Ovary (tissue), 3 donors: ENCODE results near the gene C1QTNF6.

ENCODE experiments used
- EP300 ChIP-seq: sonication (generic); formaldehyde crosslinking; IDR thresholded peaks from one replicate; pipeline ENCODE4 v1.6.1; 2017; ENCODE audit warnings: antibody characterized with exemption
- POLR2A ChIP-seq: fragments of 450-650 bp; IDR thresholded peaks from one replicate; pipeline ENCODE4 v1.6.1; 2017; ENCODE audit warnings: antibody characterized with exemption, mild to moderate bottlenecking, moderate library complexity
- TF ChIP-seq, protein P1 (sequence below), 3 donors: fragments of 450-650 bp in 2 of 3; fragments of 200-600 bp in 1 of 3; IDR thresholded peaks; one replicate each; pipeline versions ENCODE4 v1.5.1 to v1.8.0; 2016 to 2022; ENCODE audit warnings: antibody characterized with exemption in 3 of 3, mild to moderate bottlenecking in 1 of 3
- donor health status: DM: no; HTN: no; CAD: no.

GRCh38 chr22:37226514-37226913 is 38.5 kb upstream of the C1QTNF6 start:
- TF ChIP-seq, protein P1, sequence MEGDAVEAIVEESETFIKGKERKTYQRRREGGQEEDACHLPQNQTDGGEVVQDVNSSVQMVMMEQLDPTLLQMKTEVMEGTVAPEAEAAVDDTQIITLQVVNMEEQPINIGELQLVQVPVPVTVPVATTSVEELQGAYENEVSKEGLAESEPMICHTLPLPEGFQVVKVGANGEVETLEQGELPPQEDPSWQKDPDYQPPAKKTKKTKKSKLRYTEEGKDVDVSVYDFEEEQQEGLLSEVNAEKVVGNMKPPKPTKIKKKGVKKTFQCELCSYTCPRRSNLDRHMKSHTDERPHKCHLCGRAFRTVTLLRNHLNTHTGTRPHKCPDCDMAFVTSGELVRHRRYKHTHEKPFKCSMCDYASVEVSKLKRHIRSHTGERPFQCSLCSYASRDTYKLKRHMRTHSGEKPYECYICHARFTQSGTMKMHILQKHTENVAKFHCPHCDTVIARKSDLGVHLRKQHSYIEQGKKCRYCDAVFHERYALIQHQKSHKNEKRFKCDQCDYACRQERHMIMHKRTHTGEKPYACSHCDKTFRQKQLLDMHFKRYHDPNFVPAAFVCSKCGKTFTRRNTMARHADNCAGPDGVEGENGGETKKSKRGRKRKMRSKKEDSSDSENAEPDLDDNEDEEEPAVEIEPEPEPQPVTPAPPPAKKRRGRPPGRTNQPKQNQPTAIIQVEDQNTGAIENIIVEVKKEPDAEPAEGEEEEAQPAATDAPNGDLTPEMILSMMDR (IDR thresholded peaks at IDR 0.05), result no peak
- no peak for TF ChIP-seq EP300
- no peak for TF ChIP-seq POLR2A
